NCI-H748 (cell line): Measurements from ENCODE around the gene ARHGAP12.
"Not testable (repeated sequence)": the region's sequence is repeated elsewhere in the genome, so short reads cannot be mapped to it uniquely, and the experiment has no call there.

ENCODE experiments used
- DNase-seq: peaks from one replicate; lab custom pipeline; 2025; ENCODE audit not compliant: unreplicated experiment; lab: John Stamatoyannopoulos, UW

Gene ARHGAP12

GRCh38 chr10:31928549-31929260 lies at the start of gene ARHGAP12:
Gene ARHGAP12 (minus strand): TSS chr10:31928831. CDS start chr10:31908855, 19,976 bp downstream.
- peak; percentile 78 for DNase-seq

- DNase-seq = no peak
Measured at GRCh38 chr10:31978156-31978483, 49.5 kb upstream of the ARHGAP12 start.

GRCh38 chr10:31977440-31978155 lies 49.0 kb upstream of the ARHGAP12 start:
- DNase-seq = no peak

- DNase-seq = no peak
Measured at GRCh38 chr10:31975157-31975765, 46.6 kb upstream of the ARHGAP12 start.

- DNase-seq = no peak
Measured at GRCh38 chr10:31974434-31975124, 45.9 kb upstream of the ARHGAP12 start.

GRCh38 chr10:31972519-31973041 lies 43.9 kb upstream of the ARHGAP12 start:
- no peak for DNase-seq

- not testable (repeated sequence) for DNase-seq
Measured at GRCh38 chr10:31969847-31970246, 41.2 kb upstream of the ARHGAP12 start.

- DNase-seq = no peak
Measured at GRCh38 chr10:31963589-31963980, 35.0 kb upstream of the ARHGAP12 start.

- DNase-seq = no peak
Measured at GRCh38 chr10:31962826-31963588, 34.4 kb upstream of the ARHGAP12 start.

- peak; percentile 54 for DNase-seq
Measured at GRCh38 chr10:31961277-31962074, 32.8 kb upstream of the ARHGAP12 start.

- no peak for DNase-seq
Measured at GRCh38 chr10:31959461-31960173, 31.0 kb upstream of the ARHGAP12 start.

- DNase-seq = no peak
Measured at GRCh38 chr10:31958856-31959255, 30.2 kb upstream of the ARHGAP12 start.

GRCh38 chr10:31956200-31956946 lies 27.7 kb upstream of the ARHGAP12 start:
- DNase-seq = no peak

- DNase-seq = no peak
Measured at GRCh38 chr10:31954410-31955191, 26.0 kb upstream of the ARHGAP12 start.

GRCh38 chr10:31953480-31953879 lies 24.8 kb upstream of the ARHGAP12 start:
- no peak for DNase-seq

GRCh38 chr10:31953080-31953479 lies 24.4 kb upstream of the ARHGAP12 start:
- no peak for DNase-seq

GRCh38 chr10:31952066-31952465 lies 23.4 kb upstream of the ARHGAP12 start:
- no peak for DNase-seq

GRCh38 chr10:31949266-31949665 lies 20.6 kb upstream of the ARHGAP12 start:
- DNase-seq = no peak
